Inflammatory macrophage treated with lipopolysaccharide for 4 hours (primary cell): ENCODE data around the gene NME3.
"Not testable (repeated sequence)": the region's sequence is repeated elsewhere in the genome, so short reads cannot be mapped to it uniquely, and the experiment has no call there.

ENCODE experiments used
- DNase-seq: peaks from one replicate; pipeline ENCODE4 v3.0.0-alpha.2; 2020

The NME3 gene

DNA sequence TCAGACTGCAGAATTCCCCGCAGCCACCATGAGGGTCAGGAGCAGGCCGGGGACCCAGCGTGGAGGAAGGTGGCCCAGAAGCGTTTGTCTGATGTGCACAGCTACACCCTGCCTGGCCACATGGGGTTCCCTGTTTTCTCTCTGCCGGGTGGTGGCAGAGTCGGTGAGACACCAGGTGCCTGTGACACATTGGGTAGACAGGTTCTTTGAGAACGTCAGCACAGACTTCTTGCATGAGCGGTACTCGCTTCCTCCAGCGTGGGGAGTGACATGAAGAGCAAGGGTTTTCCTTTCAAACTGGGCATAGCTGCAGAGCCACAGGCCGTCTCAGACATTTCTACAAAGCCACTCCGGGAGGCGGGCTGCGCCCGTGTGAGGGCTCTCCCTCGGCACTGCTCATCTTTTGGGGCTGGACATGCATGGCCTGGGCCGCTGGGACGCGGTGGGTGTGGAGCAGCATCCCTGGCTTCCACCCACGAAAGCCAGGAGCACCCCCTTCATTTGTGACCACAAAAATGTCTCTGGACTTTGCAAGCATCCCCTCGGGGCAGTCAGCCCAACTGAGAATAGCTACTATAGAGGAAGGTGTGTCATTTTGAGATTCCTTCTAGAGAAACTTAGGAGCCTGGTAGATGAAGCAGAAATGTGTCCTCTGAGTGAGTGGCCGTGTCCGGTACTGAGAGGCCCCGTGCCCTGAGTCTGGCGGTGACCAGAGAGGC, 26.0 kb downstream of the NME3 start:
- no peak for DNase-seq

DNA sequence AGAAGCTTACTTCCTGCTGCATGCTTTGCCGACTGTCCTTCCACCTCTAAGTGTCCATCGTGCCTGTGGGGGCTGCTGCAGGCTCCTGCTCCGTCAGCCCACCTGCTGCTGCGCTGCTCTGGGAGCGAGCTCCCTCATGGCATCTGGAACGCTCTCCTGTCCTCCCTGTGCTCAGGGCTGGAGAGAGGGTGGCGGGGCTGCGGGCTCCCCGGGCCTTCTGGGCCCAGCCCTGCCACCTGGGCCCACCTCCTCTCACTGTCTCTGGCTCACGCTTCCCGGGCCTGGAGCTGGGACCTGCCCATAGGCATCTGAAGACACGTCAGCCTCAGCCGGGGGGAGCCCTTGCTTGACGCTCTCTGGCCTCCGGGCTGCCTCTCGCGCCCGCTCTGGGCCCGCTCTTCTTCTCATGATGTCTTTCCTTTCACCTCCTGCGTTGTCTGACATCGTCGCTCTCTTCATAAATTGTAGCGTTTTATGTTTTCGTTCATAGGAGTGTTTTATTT, 27.0 kb downstream of the NME3 start:
- DNase-seq = no peak

DNA sequence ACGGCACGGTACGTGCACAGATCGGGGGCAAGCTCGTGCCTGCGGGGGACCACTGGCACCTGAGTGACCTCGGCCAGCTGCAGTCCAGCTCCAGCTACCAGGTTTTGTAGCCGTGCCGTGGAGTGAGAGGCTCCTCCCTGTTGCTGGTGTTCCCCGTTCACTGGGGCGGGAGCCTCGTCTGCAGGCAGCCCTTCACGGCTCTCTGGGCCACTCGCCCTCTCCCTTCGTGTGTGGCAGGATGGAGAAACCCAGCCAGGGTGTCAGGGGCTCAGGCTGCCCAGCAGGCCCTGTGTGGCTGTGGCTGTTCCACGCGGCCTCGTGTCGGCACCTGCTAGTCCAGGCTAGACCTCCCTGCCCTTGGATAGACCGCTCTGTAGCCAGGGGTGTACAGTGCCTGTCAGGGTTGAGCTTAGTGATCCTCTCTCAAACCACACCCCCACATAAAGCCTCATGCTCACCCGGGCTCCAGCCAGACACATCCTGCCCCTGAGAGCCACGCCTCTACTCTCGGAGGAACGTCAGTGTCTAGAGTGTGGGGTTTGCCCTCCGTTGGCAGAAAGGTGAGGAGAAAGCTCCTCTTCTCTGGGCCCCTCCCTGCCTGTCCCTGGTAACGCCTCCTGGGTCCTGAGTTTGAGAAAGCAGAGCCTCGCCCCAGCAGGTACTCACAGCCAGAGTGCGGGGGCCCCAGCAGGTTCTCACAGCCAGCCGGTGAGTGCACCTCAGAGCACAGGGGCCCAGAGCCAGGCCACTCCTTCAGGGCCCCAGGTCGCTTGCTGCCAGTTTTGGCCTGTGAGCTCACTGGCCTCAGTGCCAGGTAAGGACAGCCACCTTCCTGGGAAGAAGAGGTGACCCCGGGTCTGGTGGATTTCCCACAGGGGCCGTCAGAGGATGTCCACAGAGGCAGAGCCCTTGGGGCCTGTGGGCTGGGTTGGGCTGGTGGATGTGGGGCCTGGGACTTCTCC, 27.7 kb downstream of the NME3 start:
- no peak for DNase-seq

DNA sequence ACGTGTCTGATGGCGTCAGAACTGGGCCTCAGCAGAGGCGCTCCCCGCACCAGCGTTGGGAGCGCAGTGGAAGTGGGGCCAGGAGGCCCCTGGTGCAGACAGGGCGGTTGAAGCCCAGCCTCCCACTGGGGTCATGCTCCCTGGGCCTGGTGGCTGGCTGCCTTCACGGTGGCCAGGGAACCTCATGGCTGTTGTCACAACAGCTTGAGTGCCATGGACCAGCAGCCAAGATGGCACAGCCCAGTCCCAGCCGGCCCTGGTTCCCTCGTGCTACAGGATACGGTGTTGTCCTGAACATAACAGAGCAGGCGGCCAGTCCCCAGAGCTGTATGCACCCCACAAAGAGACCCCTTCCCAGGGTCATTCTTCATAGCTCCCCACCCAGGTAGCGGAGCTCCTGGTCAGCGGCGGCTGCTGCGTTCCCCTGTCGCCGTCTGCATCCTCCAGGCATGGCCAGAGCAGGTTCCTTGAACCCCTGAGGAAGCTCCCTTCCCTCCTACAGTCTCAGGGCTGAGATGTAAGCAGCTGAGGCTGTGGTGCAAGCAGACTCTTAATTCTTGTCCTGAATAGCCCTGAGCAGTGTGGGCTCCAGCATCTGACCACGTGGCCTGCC, 29.7 kb downstream of the NME3 start:
- no peak for DNase-seq

DNA sequence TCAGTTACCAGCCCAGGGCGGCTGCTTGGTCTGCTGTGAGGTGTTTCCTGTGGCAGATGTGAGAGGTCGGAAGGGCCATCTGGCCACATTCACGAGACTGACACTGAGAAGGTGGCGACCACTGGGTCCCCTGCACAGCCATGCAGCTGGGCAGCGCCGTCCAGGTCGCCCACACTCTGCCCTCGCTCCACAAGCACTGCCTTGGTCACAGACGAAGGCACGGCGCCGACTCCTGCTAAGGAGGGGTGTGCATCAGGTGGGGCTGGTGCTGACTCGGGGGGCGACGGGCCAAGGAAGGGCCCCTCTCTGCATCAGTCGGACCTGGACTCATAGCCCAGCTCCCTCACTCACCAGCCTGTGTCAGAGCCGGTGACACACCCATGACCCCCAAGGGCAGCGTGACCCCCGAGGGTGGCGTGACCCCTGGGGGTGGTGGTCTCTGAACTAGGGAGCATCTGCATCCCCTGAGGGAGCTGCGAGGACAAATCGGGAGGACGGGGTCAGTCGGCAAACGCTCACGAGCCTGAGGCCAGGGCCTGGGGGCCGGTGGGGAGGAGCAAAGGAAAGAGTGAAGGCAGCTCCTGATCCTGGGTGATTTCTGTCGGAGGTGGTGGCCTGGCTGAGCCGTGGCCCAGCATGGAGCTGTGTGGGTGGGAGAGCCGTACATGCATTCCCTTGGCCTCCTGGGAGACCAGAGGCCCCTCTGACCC, 30.4 kb downstream of the NME3 start:
- DNase-seq = no peak

DNA sequence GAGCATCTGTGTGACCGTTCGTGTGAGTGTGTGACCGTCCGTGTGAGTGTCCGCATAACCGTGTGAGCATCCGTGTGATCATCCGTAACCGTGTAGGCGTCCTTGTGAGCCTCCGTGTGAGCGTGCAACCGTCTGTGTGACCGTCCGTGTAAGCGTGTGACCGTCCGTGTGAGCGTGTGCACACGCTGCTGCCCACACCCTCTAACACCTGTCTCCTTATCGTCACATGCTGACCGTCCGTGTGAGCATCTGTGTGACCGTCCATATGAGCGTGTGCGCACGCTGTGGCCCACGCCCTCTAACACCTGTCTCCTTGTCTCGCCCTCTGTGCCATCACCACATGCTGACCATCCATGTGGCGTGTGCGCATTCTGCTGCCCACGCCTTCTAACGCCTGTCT, 31.1 kb downstream of the NME3 start:
- no peak for DNase-seq

DNA sequence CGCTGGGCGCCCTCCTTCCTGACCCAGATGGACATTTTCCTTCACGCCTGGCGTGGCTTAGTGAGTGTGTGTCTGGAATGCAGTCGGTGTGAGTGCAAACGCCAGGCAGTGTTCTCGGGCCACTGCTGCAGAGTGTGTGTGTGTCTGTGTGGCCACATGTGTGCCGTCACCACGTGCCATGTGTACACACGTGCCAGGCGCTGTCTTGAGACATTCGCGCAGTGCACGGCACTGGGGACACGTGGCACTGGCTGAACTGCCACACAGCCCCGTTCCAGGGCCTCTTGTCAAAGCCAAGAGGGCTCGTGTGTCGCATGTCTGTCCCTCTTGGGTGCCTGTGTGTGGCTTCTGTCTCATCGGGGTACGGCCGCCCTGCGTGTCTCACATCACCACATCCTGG, 36.5 kb downstream of the NME3 start:
- no peak for DNase-seq

DNA sequence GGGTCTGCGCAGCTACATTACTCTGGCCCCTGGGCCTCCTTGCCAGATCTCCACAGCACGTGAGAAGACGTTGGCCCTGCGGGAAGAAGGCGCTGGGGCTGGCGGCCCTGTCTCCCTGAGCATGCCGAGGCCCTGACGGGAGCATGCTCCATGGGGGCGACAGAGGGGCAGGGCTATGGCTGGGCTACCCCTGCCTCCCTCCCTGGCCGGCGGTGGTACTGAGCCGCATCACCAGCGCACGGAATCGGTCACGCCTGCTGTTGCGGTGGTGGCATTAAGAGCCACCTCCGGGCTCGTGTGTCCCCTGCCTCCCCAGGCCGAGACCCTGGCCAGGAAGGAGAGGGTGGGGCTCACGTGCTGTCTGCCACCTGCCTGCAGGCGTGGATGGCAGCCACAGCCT, 37.2 kb downstream of the NME3 start:
- no peak for DNase-seq

DNA sequence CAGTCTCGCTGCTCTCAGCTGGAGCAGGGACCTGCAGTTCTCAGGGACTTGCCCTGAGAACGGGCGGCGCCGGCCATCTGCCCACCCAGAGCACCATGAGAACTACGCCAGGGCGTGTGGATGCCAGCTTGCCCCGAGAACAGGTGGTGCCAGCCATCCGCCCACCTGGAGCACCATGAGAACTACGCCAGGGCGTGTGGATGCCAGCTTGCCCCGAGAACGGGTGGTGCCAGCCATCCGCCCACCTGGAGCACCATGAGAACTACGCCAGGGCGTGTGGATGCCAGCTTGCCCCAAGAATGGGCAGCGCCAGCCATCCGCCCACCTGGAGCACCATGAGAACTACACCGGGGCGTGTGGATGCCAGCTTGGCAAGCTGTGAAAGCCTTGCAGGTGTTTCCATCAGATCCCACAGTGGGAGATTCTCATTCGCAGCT, 38.8 kb downstream of the NME3 start:
- DNase-seq = not testable (repeated sequence)

DNA sequence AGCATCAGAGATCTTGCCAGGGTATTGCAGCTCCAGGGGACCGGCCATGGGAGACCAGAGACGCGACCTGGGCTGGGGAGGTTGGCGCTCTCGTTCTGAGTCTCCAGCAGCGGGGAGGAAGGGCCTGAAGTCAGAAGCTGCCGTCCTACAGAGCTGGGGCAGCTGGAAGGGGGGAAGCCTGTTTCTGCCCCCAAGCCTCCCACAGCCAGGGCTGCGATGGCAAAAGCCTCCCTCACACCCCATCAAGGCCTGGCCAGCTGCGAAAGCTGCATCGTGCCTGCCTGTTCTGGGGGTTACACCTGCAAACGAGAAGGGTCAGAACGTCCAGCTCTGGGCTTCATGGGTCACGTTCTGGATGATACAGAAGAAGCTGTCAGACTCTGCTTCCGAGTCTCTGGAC, 39.3 kb downstream of the NME3 start:
- no peak for DNase-seq

DNA sequence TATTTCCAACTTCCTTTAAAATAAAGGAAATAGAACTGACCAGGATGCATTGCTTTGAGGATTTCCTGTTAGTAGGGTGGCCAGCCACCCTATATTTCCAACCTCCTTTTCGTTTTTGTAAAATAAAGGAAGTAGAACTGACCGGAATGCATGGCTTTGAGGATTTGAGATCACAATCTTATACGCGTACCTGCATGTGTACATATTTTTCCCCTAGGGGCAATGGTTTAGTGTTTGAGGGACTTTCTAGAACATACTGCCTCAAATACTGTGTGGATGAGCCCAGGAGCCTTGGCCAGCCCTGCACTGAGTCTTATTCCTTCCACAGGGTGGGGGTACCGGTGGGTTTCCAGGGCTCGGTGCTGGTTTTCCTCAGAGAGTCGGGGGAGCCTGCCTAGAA, 39.7 kb downstream of the NME3 start:
- no peak for DNase-seq

DNA sequence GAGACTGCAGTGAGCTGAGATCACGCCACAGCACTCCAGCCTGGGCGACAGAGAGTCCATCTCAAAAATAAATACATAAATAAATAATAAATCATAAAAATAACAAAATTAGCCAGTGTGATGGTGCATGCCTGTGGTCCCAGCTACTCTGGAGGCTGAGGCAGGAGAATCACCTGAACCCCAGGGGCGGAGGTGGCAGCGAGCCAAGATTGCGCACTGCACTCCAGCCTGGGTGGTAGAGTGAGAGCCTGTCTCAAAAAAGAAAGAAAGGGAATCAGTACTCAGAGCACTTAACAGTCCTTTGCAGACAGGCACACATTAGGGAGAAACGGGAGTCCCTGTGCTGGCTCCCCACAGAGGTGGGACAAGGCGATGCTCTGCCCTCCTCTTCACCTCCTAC, 40.3 kb downstream of the NME3 start:
- DNase-seq = no peak

DNA sequence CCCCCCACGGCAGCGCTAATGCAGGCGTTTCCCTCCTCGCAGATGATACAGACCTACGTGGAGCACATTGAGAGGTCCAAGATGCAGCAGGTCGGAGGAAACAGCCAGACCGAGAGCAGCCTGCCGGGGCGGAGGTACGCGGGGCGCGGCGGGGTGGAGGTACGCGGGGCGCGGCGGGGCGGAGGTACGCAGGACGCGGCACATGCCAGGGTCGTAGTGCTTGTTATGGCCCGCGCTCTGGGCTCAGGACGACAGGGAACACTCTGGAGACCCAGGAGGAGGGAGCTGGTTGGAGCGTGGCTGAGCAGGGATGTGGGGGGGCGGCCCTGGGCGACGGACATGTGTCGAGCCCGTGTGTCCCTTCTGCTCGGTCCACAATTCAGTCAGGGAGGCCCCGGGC, 41.9 kb downstream of the NME3 start:
- no peak for DNase-seq

DNA sequence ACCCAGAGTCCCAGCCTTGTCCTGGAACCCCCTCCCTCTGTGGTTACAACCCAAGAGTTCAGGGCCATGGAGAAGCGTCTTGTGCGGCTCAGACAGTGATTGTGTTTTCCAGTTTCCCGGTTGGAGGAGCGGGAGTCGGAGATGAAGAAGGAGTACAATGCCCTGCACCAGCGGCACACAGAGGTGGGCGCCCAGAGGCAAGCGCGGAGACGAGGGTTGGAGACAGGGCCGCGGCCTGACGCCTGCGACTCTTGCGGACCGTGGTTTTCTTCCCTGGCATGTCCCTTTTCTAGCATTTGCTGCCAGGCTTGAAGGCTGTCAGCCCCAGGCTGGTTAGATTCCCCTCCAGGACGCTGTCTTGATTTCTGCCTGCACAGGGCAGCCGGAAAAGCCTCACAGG, 42.3 kb downstream of the NME3 start:
- DNase-seq = no peak

DNA sequence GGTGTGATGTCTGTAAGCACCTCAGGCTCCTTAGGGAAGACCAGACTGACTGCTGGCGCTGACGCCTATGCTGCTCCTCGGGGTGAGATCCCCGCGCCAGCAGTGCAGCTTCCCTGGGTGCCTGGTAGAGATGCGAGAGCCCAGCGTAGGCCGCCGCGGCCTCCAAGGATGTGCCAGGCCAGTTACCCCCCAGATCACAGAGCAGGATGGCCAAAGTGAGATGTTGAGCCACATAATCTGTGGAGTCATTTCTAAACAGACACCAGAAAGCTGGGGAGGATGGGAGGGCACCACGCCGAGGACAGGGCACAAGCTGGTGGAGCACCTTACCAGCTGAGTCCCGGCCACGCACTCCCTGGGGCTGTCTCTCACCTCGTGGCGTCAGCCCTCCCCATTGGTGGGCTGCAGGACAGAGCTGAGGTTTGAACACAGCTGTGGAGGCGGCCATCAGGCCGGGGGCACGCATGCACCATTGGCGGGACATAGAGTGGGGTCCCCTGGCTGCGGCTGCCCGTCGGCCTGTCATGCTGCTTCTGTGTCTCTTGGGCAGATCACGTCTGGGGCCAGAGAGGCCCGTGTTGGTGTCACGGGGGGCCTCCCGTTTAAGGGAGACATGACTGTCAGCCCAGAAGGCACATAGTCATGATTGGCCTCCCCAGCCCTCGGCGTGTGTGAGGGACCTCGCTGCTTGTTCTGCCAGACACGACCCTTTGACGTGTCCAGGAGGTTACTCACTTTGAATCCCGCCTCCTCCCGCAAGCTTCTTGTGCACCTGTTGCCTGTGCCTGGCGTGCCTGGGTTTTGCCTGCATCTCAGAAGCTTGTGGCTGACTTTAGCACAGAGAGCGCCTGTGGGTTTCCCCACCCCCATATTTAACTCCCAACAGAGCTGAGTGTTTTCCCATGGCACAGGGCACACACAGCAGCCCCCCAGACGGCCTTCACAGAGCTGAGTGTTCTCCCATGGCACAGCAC, 43.4 kb downstream of the NME3 start:
- DNase-seq = no peak

DNA sequence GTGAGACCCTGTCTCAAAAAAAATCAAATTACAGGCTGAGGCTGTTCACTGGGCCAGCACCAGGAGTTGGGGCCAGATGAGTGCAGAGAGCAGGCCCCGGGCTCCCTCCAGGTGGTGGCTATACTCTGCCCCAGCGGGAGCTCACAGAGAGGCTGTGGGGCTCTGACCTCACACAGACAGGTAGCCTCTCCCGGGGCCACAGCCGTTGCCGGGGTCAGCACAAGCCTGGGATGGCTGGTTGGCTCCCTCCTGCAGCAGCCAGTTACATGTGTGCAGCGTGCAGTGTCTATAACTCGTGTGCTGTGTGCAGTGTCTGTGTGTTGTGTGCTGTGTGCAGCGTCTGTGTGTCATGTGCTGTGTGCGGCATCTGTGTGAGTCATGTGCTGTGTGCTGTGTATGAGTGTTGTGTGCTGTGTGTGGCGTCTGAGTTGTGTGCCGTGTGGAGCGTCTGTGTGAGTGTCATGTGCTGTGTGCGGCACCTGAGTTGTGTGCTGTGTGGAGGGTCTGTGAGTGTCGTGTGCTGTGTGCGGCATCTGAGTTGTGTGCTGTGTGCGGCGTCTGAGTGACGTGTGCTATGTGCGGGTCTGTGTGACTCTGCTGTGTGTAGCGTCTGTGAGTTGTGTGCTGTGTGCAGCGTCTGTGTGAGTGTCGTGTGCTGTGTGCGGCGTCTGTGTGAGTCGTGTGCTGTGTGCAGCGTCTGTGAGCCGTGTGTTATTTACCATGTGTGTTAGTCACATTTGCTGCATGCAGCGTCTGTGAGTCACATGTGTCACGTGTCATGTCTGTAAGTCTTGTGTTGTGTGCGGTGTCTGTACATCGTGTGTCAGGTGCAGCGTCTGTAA, 44.5 kb downstream of the NME3 start:
- DNase-seq = no peak

DNA sequence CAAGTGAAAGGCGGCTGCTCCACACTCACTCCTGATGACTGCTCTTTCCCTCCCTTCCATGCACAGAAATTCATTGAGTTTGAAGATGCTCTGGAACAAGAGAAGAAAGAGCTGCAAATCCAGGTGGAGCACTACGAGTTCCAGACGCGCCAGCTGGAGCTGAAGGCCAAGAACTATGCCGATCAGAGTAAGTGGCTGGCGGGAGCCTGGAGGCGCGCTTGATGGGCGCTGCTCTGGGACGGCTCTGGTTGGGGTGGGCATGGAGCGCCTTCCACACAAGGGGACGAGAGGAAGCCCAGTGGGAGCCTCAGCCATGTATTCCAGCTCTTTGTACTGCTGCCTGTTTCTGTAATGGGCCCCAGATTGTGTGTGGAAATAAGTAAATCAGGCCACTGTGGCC, 46.9 kb downstream of the NME3 start:
- no peak for DNase-seq

DNA sequence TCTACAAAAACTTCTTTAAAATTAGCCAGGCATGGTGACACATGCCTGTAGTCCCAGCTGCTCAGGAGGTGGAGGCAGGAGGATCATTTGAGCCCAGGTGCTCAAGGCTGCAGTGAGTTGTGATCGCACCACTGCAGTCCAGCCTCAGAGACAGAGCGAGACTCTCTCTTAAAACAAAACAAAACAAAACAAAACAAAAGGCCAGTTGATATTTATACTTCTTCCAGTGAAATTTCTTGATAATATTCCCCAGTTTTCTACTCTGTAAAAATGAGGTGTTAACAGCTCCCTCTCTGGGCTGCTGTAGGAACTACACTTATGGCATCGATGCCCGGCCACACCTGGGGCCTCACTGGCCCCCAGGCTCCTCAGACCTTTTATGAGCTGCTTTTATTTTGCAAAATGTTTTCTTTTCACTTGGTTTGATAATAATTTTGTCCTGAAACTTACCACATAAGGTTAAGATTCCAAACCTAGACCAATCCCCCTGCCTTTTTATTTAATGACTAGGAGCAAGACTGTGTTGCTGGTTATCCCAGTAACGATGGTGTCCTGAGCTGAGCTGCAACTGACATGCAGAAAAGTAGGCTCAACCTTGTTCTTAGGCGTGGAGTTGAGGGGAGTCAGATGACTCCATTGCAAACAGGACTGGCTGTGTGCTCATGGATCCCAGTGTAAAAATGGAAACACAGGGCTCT, 47.7 kb downstream of the NME3 start:
- peak; percentile 52 for DNase-seq

DNA sequence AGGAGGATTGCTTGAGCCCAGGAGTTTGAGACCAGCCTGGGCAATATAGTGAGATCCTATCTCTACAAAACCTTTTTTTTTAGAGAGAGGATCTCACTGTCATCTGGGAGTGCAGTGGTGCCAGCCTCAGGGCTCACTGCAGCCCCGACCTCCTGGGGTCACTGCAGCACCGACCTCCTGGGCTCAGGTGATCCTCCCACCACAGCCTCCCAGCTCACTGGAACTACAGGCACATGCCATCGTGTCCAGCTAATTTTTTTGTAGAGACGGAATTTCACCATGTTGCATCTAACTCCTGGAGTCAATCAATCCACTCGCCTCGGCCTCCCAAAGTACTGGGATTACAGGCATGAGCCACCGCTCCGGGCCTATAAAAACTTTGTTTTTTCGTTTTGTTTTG, 50.0 kb downstream of the NME3 start:
- no peak for DNase-seq
